ENCODE results near the gene UBE2Q2.
"Not testable (repeated sequence)": the region's sequence is repeated elsewhere in the genome, so short reads cannot be mapped to it uniquely, and the experiment has no call there.

UBE2Q2 gene

DNA sequence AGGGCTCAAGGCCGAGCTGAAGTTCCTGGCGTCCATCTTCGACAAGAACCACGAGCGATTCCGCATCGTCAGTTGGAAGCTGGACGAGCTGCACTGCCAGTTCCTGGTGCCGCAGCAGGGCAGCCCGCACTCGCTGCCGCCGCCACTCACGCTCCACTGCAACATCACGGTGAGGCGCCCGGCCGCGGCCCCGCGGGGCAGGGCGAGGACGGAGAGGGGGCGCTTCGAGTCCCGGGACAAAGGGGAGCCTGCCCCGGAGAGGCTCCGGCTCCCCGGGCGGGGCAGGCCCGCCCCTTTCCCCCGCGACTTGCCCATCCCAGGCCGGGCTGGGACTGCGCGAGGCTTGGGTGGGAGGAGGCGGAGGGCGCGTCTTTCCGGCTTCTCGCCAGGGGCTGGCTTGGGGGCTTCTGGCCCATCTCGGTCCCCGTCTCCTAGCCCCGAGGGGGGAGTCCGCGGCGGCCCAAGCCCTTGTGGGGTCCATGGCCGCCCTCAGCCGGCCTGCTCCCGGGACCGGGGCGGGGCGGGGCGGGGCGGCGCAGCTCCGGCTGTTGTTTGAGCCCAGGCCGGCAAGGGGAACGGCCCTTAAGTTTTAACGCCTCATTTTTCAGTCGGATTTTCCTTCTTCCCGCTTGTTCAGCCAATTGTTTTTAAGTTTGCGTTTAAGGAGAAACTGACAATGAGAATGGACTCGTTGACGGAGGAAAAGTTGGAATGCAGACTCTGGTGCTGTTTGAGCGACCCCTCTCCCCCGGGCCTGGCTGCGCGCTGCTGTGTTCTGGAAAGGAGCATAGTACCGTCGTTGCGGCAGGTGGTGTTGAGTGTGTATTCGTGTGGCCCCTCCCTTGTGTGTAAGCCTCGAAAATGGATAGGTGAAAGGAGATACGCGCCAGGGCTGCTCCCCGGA lies 683 bp downstream of the UBE2Q2 start:
- TF ChIP-seq, protein P1, sequence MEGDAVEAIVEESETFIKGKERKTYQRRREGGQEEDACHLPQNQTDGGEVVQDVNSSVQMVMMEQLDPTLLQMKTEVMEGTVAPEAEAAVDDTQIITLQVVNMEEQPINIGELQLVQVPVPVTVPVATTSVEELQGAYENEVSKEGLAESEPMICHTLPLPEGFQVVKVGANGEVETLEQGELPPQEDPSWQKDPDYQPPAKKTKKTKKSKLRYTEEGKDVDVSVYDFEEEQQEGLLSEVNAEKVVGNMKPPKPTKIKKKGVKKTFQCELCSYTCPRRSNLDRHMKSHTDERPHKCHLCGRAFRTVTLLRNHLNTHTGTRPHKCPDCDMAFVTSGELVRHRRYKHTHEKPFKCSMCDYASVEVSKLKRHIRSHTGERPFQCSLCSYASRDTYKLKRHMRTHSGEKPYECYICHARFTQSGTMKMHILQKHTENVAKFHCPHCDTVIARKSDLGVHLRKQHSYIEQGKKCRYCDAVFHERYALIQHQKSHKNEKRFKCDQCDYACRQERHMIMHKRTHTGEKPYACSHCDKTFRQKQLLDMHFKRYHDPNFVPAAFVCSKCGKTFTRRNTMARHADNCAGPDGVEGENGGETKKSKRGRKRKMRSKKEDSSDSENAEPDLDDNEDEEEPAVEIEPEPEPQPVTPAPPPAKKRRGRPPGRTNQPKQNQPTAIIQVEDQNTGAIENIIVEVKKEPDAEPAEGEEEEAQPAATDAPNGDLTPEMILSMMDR (IDR thresholded peaks at IDR 0.05), result no peak
- DNase-seq, result peak; percentile 60
- H3K27ac Mint-ChIP-seq, result no peak overlapping the region
- peaks cover 49% of the 10 kb centered on the region for H3K4me1 Mint-ChIP-seq
- peaks cover 10% of the 10 kb centered on the region for H3K36me3 Mint-ChIP-seq (ENCODE audit: low read depth)
- peak overlapping the region; percentile 91 for H3K4me3 Mint-ChIP-seq
- no peaks in the 10 kb centered on the region for H3K9me3 Mint-ChIP-seq
- peaks cover 17% of the 10 kb centered on the region for H3K27me3 Mint-ChIP-seq (ENCODE audit: low read depth, poor library complexity)

DNA sequence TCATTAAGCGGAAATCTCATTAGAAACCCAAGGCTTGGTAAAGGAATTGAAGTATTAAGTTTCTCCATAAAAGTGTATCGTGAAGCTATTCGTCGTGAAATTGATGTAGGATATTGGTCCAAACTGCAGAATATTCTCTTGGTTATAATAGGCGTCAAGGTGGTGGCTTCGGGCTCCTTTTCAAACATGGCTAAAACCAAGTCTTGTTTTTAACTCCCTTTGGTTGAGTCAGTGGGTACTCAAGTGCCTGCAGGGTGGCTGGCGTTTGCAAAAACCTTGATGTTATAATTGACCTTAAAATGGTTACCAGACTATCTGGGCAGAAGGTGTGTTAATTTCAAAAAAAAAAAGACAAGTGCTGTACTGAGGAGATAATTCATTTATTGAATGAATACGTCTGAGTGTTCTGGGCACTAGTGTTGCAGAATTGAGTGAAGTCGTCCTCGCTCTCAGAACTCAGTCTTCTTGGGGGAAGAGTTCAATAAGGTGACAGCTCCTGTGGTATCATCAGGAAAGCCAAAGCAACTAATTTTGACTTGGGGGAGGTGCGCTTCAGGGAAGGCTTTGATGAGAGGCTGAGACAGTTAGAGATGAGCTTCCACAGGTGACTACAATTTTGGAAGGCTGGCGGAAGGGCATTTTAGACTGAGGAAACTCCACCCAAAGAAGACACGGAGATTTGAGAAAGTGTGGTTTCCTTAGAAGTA lies 1.5 kb downstream of the UBE2Q2 start:
- peaks cover 17% of the 10 kb centered on the region for H3K27me3 Mint-ChIP-seq (ENCODE audit: low read depth, poor library complexity)
- H3K36me3 Mint-ChIP-seq (ENCODE audit: low read depth), result peaks cover 10% of the 10 kb centered on the region
- no peak overlapping the region for H3K27ac Mint-ChIP-seq
- TF ChIP-seq, protein P1 (IDR thresholded peaks at IDR 0.05), result no peak
- H3K4me1 Mint-ChIP-seq, result peaks cover 57% of the 10 kb centered on the region
- DNase-seq, result no peak
- H3K4me3 Mint-ChIP-seq, result peak overlapping the region; percentile 91
- H3K9me3 Mint-ChIP-seq, result no peaks in the 10 kb centered on the region

DNA sequence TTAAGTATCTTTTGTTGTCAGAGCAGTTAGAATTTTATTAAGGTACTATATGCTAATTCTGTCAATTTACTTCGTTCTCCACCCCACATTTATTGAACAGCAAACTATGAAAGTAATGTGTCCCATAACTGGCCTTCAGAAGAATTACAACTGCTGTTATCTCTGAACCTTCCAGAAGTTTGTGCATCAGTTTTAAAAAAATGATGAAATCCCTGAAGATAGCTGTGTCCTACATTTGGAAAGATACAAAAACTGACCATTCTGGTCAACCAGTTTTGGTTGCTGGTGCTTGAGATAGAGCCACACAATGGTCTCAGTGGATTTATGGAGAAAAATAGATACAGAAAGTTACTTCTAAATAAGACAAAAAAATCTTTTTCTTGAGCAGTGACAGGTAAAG lies 5.9 kb downstream of the UBE2Q2 start:
- H3K27ac Mint-ChIP-seq, result no peak overlapping the region
- H3K36me3 Mint-ChIP-seq (ENCODE audit: low read depth), result peaks cover 25% of the 10 kb centered on the region
- TF ChIP-seq, protein P1 (IDR thresholded peaks at IDR 0.05), result no peak
- H3K27me3 Mint-ChIP-seq (ENCODE audit: low read depth, poor library complexity), result peaks cover 2% of the 10 kb centered on the region
- no peak for DNase-seq
- no peak overlapping the region for H3K4me3 Mint-ChIP-seq
- peaks cover 62% of the 10 kb centered on the region for H3K4me1 Mint-ChIP-seq
- H3K9me3 Mint-ChIP-seq, result no peaks in the 10 kb centered on the region

DNA sequence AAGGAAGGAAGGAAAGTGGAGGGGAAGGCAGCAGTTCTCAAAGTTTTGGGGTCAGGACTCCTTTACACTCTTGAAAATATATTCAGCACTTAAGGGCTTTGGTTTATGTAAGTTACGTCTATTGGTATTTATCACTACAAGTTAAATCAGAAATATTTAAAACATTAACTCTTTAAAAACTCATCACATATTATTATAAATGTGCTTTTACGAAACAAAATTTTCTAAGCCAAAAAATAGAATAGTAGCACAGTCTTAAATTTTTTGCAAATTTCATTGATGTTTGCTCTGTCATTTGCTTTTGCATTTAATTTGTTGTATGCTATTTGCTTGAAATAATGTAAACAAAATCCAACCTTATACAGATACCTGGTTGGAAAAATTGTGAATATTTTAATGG lies 7.5 kb downstream of the UBE2Q2 start:
- TF ChIP-seq, protein P1 (IDR thresholded peaks at IDR 0.05), result no peak
- H3K9me3 Mint-ChIP-seq, result no peaks in the 10 kb centered on the region
- no peak for DNase-seq
- peaks cover 2% of the 10 kb centered on the region for H3K27me3 Mint-ChIP-seq (ENCODE audit: low read depth, poor library complexity)
- H3K36me3 Mint-ChIP-seq (ENCODE audit: low read depth), result peaks cover 24% of the 10 kb centered on the region
- no peak overlapping the region for H3K4me3 Mint-ChIP-seq
- H3K4me1 Mint-ChIP-seq, result peaks cover 47% of the 10 kb centered on the region
- no peak overlapping the region for H3K27ac Mint-ChIP-seq

DNA sequence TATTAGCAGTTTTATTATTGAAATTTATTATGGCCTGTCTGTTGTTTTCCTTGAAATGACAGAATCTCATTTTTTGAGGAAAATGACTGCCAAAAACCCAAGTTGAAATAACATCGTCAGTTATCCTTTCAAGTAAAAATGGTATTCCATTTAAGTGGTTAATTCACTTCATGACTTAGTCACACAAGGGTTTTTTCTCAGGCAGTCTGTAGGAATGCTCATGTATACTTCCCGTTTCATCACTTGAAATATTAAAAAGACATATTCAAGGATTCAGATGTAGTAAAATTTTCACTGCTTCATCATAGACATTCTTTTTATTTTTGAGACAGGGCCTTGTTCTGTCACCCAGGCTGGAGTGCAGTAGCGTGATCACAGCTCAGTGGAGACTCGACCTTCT lies 8.3 kb downstream of the UBE2Q2 start:
- not testable (repeated sequence) for H3K9me3 Mint-ChIP-seq; H3K27me3 Mint-ChIP-seq (ENCODE audit: low read depth, poor library complexity); H3K4me3 Mint-ChIP-seq; H3K27ac Mint-ChIP-seq; DNase-seq
- peaks cover 31% of the 10 kb centered on the region for H3K36me3 Mint-ChIP-seq (ENCODE audit: low read depth)
- peaks cover 38% of the 10 kb centered on the region for H3K4me1 Mint-ChIP-seq

DNA sequence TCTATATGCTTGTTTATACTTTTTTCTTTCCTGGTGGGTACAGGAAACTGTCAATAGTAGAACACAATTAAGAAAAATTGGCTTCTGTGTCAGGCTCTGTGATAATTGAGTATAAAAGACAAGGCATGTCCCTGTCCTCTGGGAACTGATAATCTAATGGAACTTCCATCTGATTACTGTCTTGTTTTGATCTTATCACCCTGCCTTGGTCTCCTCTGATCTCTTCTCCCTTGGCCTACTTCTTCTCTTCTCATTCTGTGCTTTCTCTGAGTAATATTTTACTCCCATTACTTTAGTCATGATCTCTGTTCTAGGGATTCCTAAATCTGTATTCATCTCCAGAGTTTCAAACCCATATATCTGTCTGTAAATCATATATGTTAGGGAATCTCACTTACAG lies 14.6 kb downstream of the UBE2Q2 start:
- Mint-ChIP-seq H3K4me3 (no peak overlapping the region), H3K27ac (no peak overlapping the region), H3K27me3 (ENCODE audit: low read depth, poor library complexity) (no peaks in the 10 kb centered on the region), H3K36me3 (ENCODE audit: low read depth) (peaks cover 65% of the 10 kb centered on the region), H3K9me3 (no peaks in the 10 kb centered on the region), H3K4me1 (peaks cover 7% of the 10 kb centered on the region)
- DNase-seq, result no peak
- TF ChIP-seq, protein P1 (IDR thresholded peaks at IDR 0.05), result no peak
